ENCODE measurements around the gene F2RL3. TPM values are rescaled to one million over a fixed set of nuclear protein-coding genes. Genes with fewer than 3 reads are reported as not detected.
A peak's percentile ranks its signal among the peaks of the same experiment; 100 is the strongest.

The F2RL3 gene
- total and polyA plus RNA-seq, 9 of the 15 experiments (the other 6 are each of a cell fraction or from before 2014, with no cell fraction given) = 1.4 to 27.6 (median 11.9) TPM

- TF ChIP-seq FUS (optimal IDR thresholded peaks at IDR 0.05; ENCODE audit: low read depth, low read length) (no peak), RREB1 (CRISPR knock-in tag; IDR thresholded peaks at IDR 0.05) (peak; percentile 60; the same call in 1 of the 2 replicates), ZBTB12 (CRISPR knock-in tag; IDR thresholded peaks at IDR 0.05) (no peak), MTA1 (IDR thresholded peaks at IDR 0.05; ENCODE audit: borderline replicate concordance) (0 out of 2 replicates have a peak, but pooled peaks have one; percentile 30), RNF219 (CRISPR knock-in tag; IDR thresholded peaks at IDR 0.05) (no peak), GATAD2A (IDR thresholded peaks at IDR 0.05) (0 out of 2 replicates have a peak, but pooled peaks have one; percentile 37), MYBL2 (IDR thresholded peaks at IDR 0.05; ENCODE audit: low read depth) (no peak), MYBL2 (CRISPR knock-in tag; IDR thresholded peaks at IDR 0.05; ENCODE audit: borderline replicate concordance) (no peak), KDM5B (IDR thresholded peaks at IDR 0.05; ENCODE audit: insufficient replicate concordance, low read depth, low read length) (peak; percentile 23), XRCC4 (IDR thresholded peaks at IDR 0.05; ENCODE audit: extremely low read depth, insufficient read depth, insufficient read length) (no peak), ETS2 (tag; IDR thresholded peaks at IDR 0.05; ENCODE audit: borderline replicate concordance, poor library complexity, severe bottlenecking) (peak; percentile 33)
- TF ChIP-seq, protein P1, sequence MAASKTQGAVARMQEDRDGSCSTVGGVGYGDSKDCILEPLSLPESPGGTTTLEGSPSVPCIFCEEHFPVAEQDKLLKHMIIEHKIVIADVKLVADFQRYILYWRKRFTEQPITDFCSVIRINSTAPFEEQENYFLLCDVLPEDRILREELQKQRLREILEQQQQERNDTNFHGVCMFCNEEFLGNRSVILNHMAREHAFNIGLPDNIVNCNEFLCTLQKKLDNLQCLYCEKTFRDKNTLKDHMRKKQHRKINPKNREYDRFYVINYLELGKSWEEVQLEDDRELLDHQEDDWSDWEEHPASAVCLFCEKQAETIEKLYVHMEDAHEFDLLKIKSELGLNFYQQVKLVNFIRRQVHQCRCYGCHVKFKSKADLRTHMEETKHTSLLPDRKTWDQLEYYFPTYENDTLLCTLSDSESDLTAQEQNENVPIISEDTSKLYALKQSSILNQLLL (CRISPR knock-in tag; IDR thresholded peaks at IDR 0.05; ENCODE audit: borderline replicate concordance) = no peak
- TF ChIP-seq, protein P2, sequence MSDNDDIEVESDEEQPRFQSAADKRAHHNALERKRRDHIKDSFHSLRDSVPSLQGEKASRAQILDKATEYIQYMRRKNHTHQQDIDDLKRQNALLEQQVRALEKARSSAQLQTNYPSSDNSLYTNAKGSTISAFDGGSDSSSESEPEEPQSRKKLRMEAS (CRISPR knock-in tag; IDR thresholded peaks at IDR 0.05) = peak; percentile 86
- TF ChIP-seq, protein P3, sequence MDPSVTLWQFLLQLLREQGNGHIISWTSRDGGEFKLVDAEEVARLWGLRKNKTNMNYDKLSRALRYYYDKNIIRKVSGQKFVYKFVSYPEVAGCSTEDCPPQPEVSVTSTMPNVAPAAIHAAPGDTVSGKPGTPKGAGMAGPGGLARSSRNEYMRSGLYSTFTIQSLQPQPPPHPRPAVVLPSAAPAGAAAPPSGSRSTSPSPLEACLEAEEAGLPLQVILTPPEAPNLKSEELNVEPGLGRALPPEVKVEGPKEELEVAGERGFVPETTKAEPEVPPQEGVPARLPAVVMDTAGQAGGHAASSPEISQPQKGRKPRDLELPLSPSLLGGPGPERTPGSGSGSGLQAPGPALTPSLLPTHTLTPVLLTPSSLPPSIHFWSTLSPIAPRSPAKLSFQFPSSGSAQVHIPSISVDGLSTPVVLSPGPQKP (CRISPR knock-in tag; IDR thresholded peaks at IDR 0.05) = no peak
Measured at GRCh38 chr19:16888629-16889365, at the start of gene F2RL3 (continued).
